Retinal pigment epithelial cell (primary cell): ENCODE measurements around the gene BSND.
A peak's percentile ranks its signal among the peaks of the same experiment; 100 is the strongest.

ENCODE experiments used
- DNase-seq: peaks from one replicate; pipeline ENCODE4 v3.0.0-alpha.2; 2010; ENCODE audit warnings: low read depth
- H3K4me3 ChIP-seq: 2 replicates; pipeline ENCODE4 v1.5.1; 2011; ENCODE audit warnings: mild to moderate bottlenecking, low read length, control low read depth, moderate library complexity
- CTCF ChIP-seq: conservative IDR thresholded peaks from 2 replicates; pipeline ENCODE4 v1.5.1; 2011; ENCODE audit warnings: low read depth, low read length, control low read depth, inconsistent platforms

The BSND gene

GRCh38 chr1:54967372-54967771 lies 31.4 kb upstream of the BSND start:
- no peak for TF ChIP-seq CTCF
- no peak for DNase-seq
- H3K4me3 ChIP-seq, result no peak overlapping the region

GRCh38 chr1:54968551-54968950 lies 30.2 kb upstream of the BSND start:
- no peak overlapping the region for H3K4me3 ChIP-seq
- no peak for TF ChIP-seq CTCF
- no peak for DNase-seq

GRCh38 chr1:54969879-54970278 lies 28.9 kb upstream of the BSND start:
- no peak for DNase-seq
- no peak for TF ChIP-seq CTCF

GRCh38 chr1:54970901-54971300 lies 27.8 kb upstream of the BSND start:
- DNase-seq, result no peak
- no peak overlapping the region for H3K4me3 ChIP-seq
- no peak for TF ChIP-seq CTCF

More at GRCh38 chr1:54969879-54970278, 28.9 kb upstream of the BSND start:
- H3K4me3 ChIP-seq, result no peak overlapping the region

- H3K4me3 ChIP-seq, result no peak overlapping the region
- no peak for DNase-seq
- TF ChIP-seq CTCF, result no peak
Observed at GRCh38 chr1:54971317-54971791, 27.4 kb upstream of the BSND start.

GRCh38 chr1:54972436-54972835 lies 26.3 kb upstream of the BSND start:
- no peak for DNase-seq
- no peak for TF ChIP-seq CTCF
- H3K4me3 ChIP-seq, result no peak overlapping the region

- H3K4me3 ChIP-seq, result no peak overlapping the region
- DNase-seq, result no peak
- TF ChIP-seq CTCF, result peak; percentile 58
Observed at GRCh38 chr1:54973205-54973921, 25.4 kb upstream of the BSND start.
